Hepatocyte (in vitro differentiated cells): ENCODE measurements around the gene TIMMDC1. TPM values are rescaled to one million over a fixed set of nuclear protein-coding genes. Genes with fewer than 3 reads are reported as not detected.

Experiments used
- DNase-seq: peaks from one replicate; pipeline ENCODE4 v3.0.0-alpha.2; 2016; ENCODE audit warnings: low spot score
- H2AFZ ChIP-seq: fragments of 200-600 bp; sonication (generic); 2 replicates; pipeline ENCODE4 v1.6.0; 2016; ENCODE audit warnings: antibody characterized with exemption, mild to moderate bottlenecking
- H3K27ac ChIP-seq: fragments of 200-600 bp; sonication (generic); 2 replicates; pipeline ENCODE4 v1.5.1; 2016; ENCODE audit warnings: mild to moderate bottlenecking
- H3K27me3 ChIP-seq: fragments of 200-600 bp; sonication (generic); 2 replicates; pipeline ENCODE4 v1.6.1; 2016
- H3K36me3 ChIP-seq: fragments of 200-600 bp; sonication (generic); replicated peaks from 2 replicates; pipeline ENCODE4 v1.5.1; 2016; ENCODE audit warnings: low read depth; ENCODE audit not compliant: insufficient read depth
- H3K4me1 ChIP-seq: fragments of 200-600 bp; sonication (generic); 2 replicates; pipeline ENCODE4 v1.5.1; 2016; ENCODE audit warnings: mild to moderate bottlenecking, moderate library complexity; ENCODE audit not compliant: insufficient read depth
- H3K4me2 ChIP-seq: fragments of 200-600 bp; sonication (generic); 2 replicates; pipeline ENCODE4 v1.6.0; 2016
- H3K4me3 ChIP-seq: fragments of 200-600 bp; sonication (generic); 2 replicates; pipeline ENCODE4 v1.5.1; 2016; ENCODE audit warnings: mild to moderate bottlenecking
- H3K79me2 ChIP-seq: fragments of 200-600 bp; sonication (generic); 2 replicates; pipeline ENCODE4 v1.6.0; 2017; ENCODE audit warnings: mild to moderate bottlenecking
- H3K9me2 ChIP-seq: fragments of 200-600 bp; sonication (generic); replicated peaks from 2 replicates; pipeline ENCODE4 v1.6.0; 2017; ENCODE audit warnings: mild to moderate bottlenecking; ENCODE audit not compliant: insufficient read depth
- H3K9me3 ChIP-seq: fragments of 200-600 bp; sonication (generic); 2 replicates; pipeline ENCODE4 v1.5.1; 2016; ENCODE audit warnings: low read depth, mild to moderate bottlenecking
- H4K20me1 ChIP-seq: fragments of 200-600 bp; sonication (generic); 2 replicates; pipeline ENCODE4 v1.6.0; 2016; ENCODE audit warnings: mild to moderate bottlenecking; ENCODE audit not compliant: insufficient read depth, poor library complexity, severe bottlenecking
- EZH2 ChIP-seq: fragments of 200-600 bp; sonication (generic); IDR thresholded peaks from 2 replicates; pipeline ENCODE4 v1.6.1; 2016; ENCODE audit warnings: antibody characterized with exemption, mild to moderate bottlenecking, borderline replicate concordance
- EZH2phosphoT487 ChIP-seq: fragments of 200-600 bp; sonication (generic); IDR thresholded peaks from one replicate; pipeline ENCODE4 v1.6.1; 2018; ENCODE audit warnings: antibody characterized with exemption, mild to moderate bottlenecking, low read depth, moderate library complexity; ENCODE audit not compliant: unreplicated experiment, severe bottlenecking
- WGBS: methylation state at CpG from one replicate; pipeline ENCODE4 v1.1.6; 2016; ENCODE audit warnings: low lambda C conversion rate; ENCODE audit errors: missing lambda C conversion rate; 5-methylcytosine and 5-hydroxymethylcytosine counted together
- polyA plus RNA-seq: library from polyadenylated mRNA; unstranded; fragments of >200 nt; fragmentation: Nextera tagmentation; extraction: Ambion mirVana; gene quantifications from 2 replicates; pipeline ENCODE4 v1.2.1, GENCODE V29; 2016
- total RNA-seq: library from RNA; depleted of rRNA; stranded (reverse); fragments of >200 nt; gene quantifications from 2 replicates; pipeline ENCODE4 v1.2.3, GENCODE V29; 2014
- TF ChIP-seq, protein P1 (sequence below): fragments of 200-600 bp; sonication (generic); IDR thresholded peaks from 2 replicates; pipeline ENCODE4 v1.5.1; 2016; ENCODE audit warnings: antibody characterized with exemption, mild to moderate bottlenecking; ENCODE audit not compliant: poor library complexity

TIMMDC1 gene
- total and polyA plus RNA-seq, 2 experiments from 2014 or later = 47.8 to 140 TPM

GRCh38 chr3:119553823-119554415 lies 55.6 kb downstream of the TIMMDC1 start:
- TF ChIP-seq EZH2 = no peak
- no peak for TF ChIP-seq EZH2phosphoT487
- TF ChIP-seq, protein P1, sequence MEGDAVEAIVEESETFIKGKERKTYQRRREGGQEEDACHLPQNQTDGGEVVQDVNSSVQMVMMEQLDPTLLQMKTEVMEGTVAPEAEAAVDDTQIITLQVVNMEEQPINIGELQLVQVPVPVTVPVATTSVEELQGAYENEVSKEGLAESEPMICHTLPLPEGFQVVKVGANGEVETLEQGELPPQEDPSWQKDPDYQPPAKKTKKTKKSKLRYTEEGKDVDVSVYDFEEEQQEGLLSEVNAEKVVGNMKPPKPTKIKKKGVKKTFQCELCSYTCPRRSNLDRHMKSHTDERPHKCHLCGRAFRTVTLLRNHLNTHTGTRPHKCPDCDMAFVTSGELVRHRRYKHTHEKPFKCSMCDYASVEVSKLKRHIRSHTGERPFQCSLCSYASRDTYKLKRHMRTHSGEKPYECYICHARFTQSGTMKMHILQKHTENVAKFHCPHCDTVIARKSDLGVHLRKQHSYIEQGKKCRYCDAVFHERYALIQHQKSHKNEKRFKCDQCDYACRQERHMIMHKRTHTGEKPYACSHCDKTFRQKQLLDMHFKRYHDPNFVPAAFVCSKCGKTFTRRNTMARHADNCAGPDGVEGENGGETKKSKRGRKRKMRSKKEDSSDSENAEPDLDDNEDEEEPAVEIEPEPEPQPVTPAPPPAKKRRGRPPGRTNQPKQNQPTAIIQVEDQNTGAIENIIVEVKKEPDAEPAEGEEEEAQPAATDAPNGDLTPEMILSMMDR = no peak
- H3K4me1 ChIP-seq = no peaks in the 10 kb centered on the region
- H2AFZ ChIP-seq = no peak overlapping the region
- WGBS = 67% methylated on average over 5 of the region's 5 CpGs
- H3K9me3 ChIP-seq = no peaks in the 10 kb centered on the region
- H3K36me3 ChIP-seq = no peaks in the 10 kb centered on the region
- H4K20me1 ChIP-seq = no peaks in the 10 kb centered on the region
- no peak for DNase-seq
- H3K4me3 ChIP-seq = no peak overlapping the region
- H3K79me2 ChIP-seq = no peaks in the 10 kb centered on the region
- H3K4me2 ChIP-seq = no peak overlapping the region
- no peaks in the 10 kb centered on the region for H3K9me2 ChIP-seq
- no peaks in the 10 kb centered on the region for H3K27me3 ChIP-seq
- H3K27ac ChIP-seq = no peak overlapping the region

DNA sequence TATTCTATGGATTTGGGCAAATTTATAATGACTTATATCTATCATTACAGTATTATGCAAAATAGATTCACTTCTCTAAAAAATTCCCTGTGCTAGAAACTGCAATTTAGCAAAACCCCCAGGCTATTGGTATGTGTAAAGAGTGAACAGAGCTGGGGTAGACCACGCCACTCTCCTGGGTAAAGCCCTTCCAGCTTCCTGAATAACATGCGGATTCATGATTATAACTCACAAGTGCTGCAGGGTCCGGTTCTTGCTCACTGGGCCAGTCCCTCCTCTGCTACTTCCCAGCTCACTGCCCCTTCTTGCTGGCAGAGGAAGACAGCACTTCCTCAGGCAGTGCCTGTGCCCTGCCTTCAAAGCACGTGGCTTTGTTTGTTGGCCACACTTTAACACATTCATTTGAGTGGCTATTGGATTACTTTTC lies 57.0 kb downstream of the TIMMDC1 start:
- Histone ChIP-seq H3K4me2 (no peak overlapping the region), H3K27ac (no peak overlapping the region), H3K9me3 (no peaks in the 10 kb centered on the region), H3K36me3 (no peaks in the 10 kb centered on the region), H3K9me2 (no peaks in the 10 kb centered on the region), H4K20me1 (no peaks in the 10 kb centered on the region), H3K4me3 (no peak overlapping the region), H3K4me1 (no peaks in the 10 kb centered on the region), H2AFZ (no peak overlapping the region), H3K27me3 (no peaks in the 10 kb centered on the region), H3K79me2 (no peaks in the 10 kb centered on the region)
- DNase-seq = no peak
- TF ChIP-seq, protein P1 = no peak
- no peak for TF ChIP-seq EZH2phosphoT487
- no peak for TF ChIP-seq EZH2
- WGBS = 74% methylated on average over 4 of the region's 4 CpGs

GRCh38 chr3:119555929-119556328 lies 57.6 kb downstream of the TIMMDC1 start:
- no peak overlapping the region for H3K4me2 ChIP-seq
- H3K4me1 ChIP-seq = no peaks in the 10 kb centered on the region
- H3K27ac ChIP-seq = no peak overlapping the region
- 0% methylated on average over 1 of the region's 1 CpG for WGBS
- TF ChIP-seq EZH2phosphoT487 = no peak
- H3K4me3 ChIP-seq = no peak overlapping the region
- DNase-seq = no peak
- H3K9me2 ChIP-seq = no peaks in the 10 kb centered on the region
- no peaks in the 10 kb centered on the region for H3K79me2 ChIP-seq
- H3K36me3 ChIP-seq = no peaks in the 10 kb centered on the region
- H2AFZ ChIP-seq = no peak overlapping the region
- no peaks in the 10 kb centered on the region for H4K20me1 ChIP-seq
- H3K9me3 ChIP-seq = no peaks in the 10 kb centered on the region
- no peaks in the 10 kb centered on the region for H3K27me3 ChIP-seq

- H2AFZ ChIP-seq = no peak overlapping the region
- H3K4me3 ChIP-seq = no peak overlapping the region
- no peaks in the 10 kb centered on the region for H3K9me2 ChIP-seq
- no peaks in the 10 kb centered on the region for H3K4me1 ChIP-seq
- H3K36me3 ChIP-seq = no peaks in the 10 kb centered on the region
- TF ChIP-seq EZH2 (no peak), EZH2phosphoT487 (no peak)
- TF ChIP-seq, protein P1 = no peak
- no peaks in the 10 kb centered on the region for H3K27me3 ChIP-seq
- no peaks in the 10 kb centered on the region for H4K20me1 ChIP-seq
- DNase-seq = no peak
- no peak overlapping the region for H3K4me2 ChIP-seq
- no peak overlapping the region for H3K27ac ChIP-seq
- WGBS = 87% methylated on average over 7 of the region's 7 CpGs
- no peaks in the 10 kb centered on the region for H3K9me3 ChIP-seq
- H3K79me2 ChIP-seq = no peaks in the 10 kb centered on the region
Measured at GRCh38 chr3:119557192-119557876, 59.0 kb downstream of the TIMMDC1 start.
